GM23248 (cell line): ENCODE results near the gene MED20. TPM values are rescaled to one million over a fixed set of nuclear protein-coding genes. Genes with fewer than 3 reads are reported as not detected.

Experiments used
- DNase-seq: peaks from one replicate; pipeline ENCODE4 v3.0.0-alpha.2; 2015
- H2AFZ ChIP-seq: fragments of 200-600 bp; sonication (generic); 2 replicates; pipeline ENCODE4 v1.6.1; 2016; ENCODE audit warnings: antibody characterized with exemption
- H3F3A ChIP-seq: fragments of 200-600 bp; sonication (generic); 2 replicates; pipeline ENCODE4 v1.6.1; 2016; ENCODE audit warnings: mild to moderate bottlenecking, antibody characterized with exemption, mixed run types; ENCODE audit not compliant: insufficient read depth
- H3K27ac ChIP-seq: fragments of 200-600 bp; sonication (generic); 2 replicates; pipeline ENCODE4 v1.5.1; 2016; ENCODE audit warnings: mild to moderate bottlenecking
- H3K27me3 ChIP-seq: fragments of 200-600 bp; sonication (generic); replicated peaks from 2 replicates; pipeline ENCODE4 v1.6.1; 2016; ENCODE audit warnings: mild to moderate bottlenecking; ENCODE audit not compliant: insufficient read depth
- H3K36me3 ChIP-seq: fragments of 200-600 bp; sonication (generic); 2 replicates; pipeline ENCODE4 v1.6.1; 2016; ENCODE audit warnings: low read depth, mild to moderate bottlenecking
- H3K4me1 ChIP-seq: fragments of 200-600 bp; sonication (generic); 2 replicates; pipeline ENCODE4 v1.6.1; 2016; ENCODE audit warnings: mild to moderate bottlenecking; ENCODE audit not compliant: insufficient read depth
- H3K4me2 ChIP-seq: fragments of 200-600 bp; sonication (generic); one replicate; pipeline ENCODE4 v1.6.1; 2016; ENCODE audit warnings: mild to moderate bottlenecking; ENCODE audit not compliant: unreplicated experiment
- H3K4me3 ChIP-seq: fragments of 200-600 bp; sonication (generic); 2 replicates; pipeline ENCODE4 v1.5.1; 2016; ENCODE audit warnings: mild to moderate bottlenecking
- H3K79me2 ChIP-seq: fragments of 200-600 bp; sonication (generic); 2 replicates; pipeline ENCODE4 v1.6.1; 2016; ENCODE audit warnings: mild to moderate bottlenecking; ENCODE audit not compliant: insufficient read depth
- H3K9ac ChIP-seq: fragments of 200-600 bp; sonication (generic); 2 replicates; pipeline ENCODE4 v1.6.1; 2016; ENCODE audit warnings: mild to moderate bottlenecking
- H3K9me2 ChIP-seq: fragments of 200-600 bp; sonication (generic); 2 replicates; pipeline ENCODE4 v1.6.1; 2016; ENCODE audit warnings: mixed run types, mild to moderate bottlenecking, moderate library complexity; ENCODE audit not compliant: insufficient read depth
- H3K9me3 ChIP-seq: fragments of 200-600 bp; sonication (generic); one replicate; pipeline ENCODE4 v1.6.1; 2017; ENCODE audit warnings: low read depth
- H4K20me1 ChIP-seq: fragments of 200-600 bp; sonication (generic); 2 replicates; pipeline ENCODE4 v1.6.0; 2016; ENCODE audit not compliant: insufficient read depth
- EZH2 ChIP-seq: fragments of 200-600 bp; sonication (generic); IDR thresholded peaks from 2 replicates; pipeline ENCODE4 v1.6.1; 2018; ENCODE audit warnings: antibody characterized with exemption, mild to moderate bottlenecking; ENCODE audit not compliant: insufficient read depth, poor library complexity, severe bottlenecking
- EZH2phosphoT487 ChIP-seq: fragments of 200-600 bp; sonication (generic); IDR thresholded peaks from 2 replicates; pipeline ENCODE4 v1.6.1; 2018; ENCODE audit warnings: antibody characterized with exemption, moderate library complexity, mild to moderate bottlenecking, low read depth; ENCODE audit not compliant: insufficient read depth
- WGBS, 2 experiments: methylation state at CpG; one replicate each; pipeline ENCODE4 v1.1.6; 2015 to 2017; ENCODE audit warnings: low lambda C conversion rate in 2 of 2, low coverage in 1 of 2; ENCODE audit errors: missing lambda C conversion rate in 2 of 2; 5-methylcytosine and 5-hydroxymethylcytosine counted together
- in situ Hi-C: fragments of 300-500 bp; cut with MboI; formaldehyde crosslinking; loops from 2 replicates; pipeline ENCODE4 v1.15.0; 2020
- polyA plus RNA-seq: library from polyadenylated mRNA; unstranded; fragments of >200 nt; fragmentation: Nextera tagmentation; extraction: Ambion mirVana; gene quantifications from 2 replicates; pipeline ENCODE4 v1.2.1, GENCODE V29; 2016
- total RNA-seq: library from RNA; depleted of rRNA; stranded (reverse); fragments of >200 nt; shearing (Covaris generic); gene quantifications from 2 replicates; pipeline ENCODE4 v1.2.3, GENCODE V29; 2014

The MED20 gene
- total and polyA plus RNA-seq, 2 experiments from 2014 or later: 24.2 to 30.6 TPM

- H3K27me3 ChIP-seq: no peaks in the 10 kb centered on the region
- no peak for DNase-seq
- H3K79me2 ChIP-seq: peaks cover 59% of the 10 kb centered on the region
- H3F3A ChIP-seq: peaks cover 60% of the 10 kb centered on the region
- H3K9ac ChIP-seq: no peak overlapping the region
- TF ChIP-seq EZH2phosphoT487 (no peak), EZH2 (no peak)
- no peaks in the 10 kb centered on the region for H3K9me3 ChIP-seq
- peaks cover 44% of the 10 kb centered on the region for H3K4me1 ChIP-seq
- 90% methylated on average over 4 of the region's 4 CpGs for WGBS, 2 experiments
- H2AFZ ChIP-seq: no peak overlapping the region
- H3K27ac ChIP-seq: no peak overlapping the region
- H3K36me3 ChIP-seq: peaks cover 21% of the 10 kb centered on the region
- H3K4me2 ChIP-seq: peak overlapping the region; percentile 11
- H4K20me1 ChIP-seq: no peaks in the 10 kb centered on the region
- no peak overlapping the region for H3K4me3 ChIP-seq
- in situ Hi-C loops: loop anchor here (5.0 kb wide), 1 partner anchor 91 kb away; no protein-coding TSS in a partner anchor
- no peaks in the 10 kb centered on the region for H3K9me2 ChIP-seq
Measured at GRCh38 chr6:41937861-41938574, 17.1 kb upstream of the MED20 start.

- peaks cover 55% of the 10 kb centered on the region for H3F3A ChIP-seq
- H3K9ac ChIP-seq: no peak overlapping the region
- H3K4me2 ChIP-seq: no peak overlapping the region
- H3K27me3 ChIP-seq: no peaks in the 10 kb centered on the region
- 59 to 71% methylated on average over 2 of the region's 2 CpGs for WGBS, 2 experiments
- peaks cover 59% of the 10 kb centered on the region for H3K79me2 ChIP-seq
- in situ Hi-C loops: loop anchor here (5.0 kb wide), 1 partner anchor 90 kb away; no protein-coding TSS in a partner anchor
- no peak overlapping the region for H2AFZ ChIP-seq
- H3K4me1 ChIP-seq: peaks cover 41% of the 10 kb centered on the region
- no peak overlapping the region for H3K27ac ChIP-seq
- no peaks in the 10 kb centered on the region for H4K20me1 ChIP-seq
- no peak for TF ChIP-seq EZH2
- TF ChIP-seq EZH2phosphoT487: no peak
- no peak for DNase-seq
- H3K36me3 ChIP-seq: peaks cover 27% of the 10 kb centered on the region
- H3K4me3 ChIP-seq: no peak overlapping the region
- no peaks in the 10 kb centered on the region for H3K9me3 ChIP-seq
- no peaks in the 10 kb centered on the region for H3K9me2 ChIP-seq
Measured at GRCh38 chr6:41937472-41937860, 16.5 kb upstream of the MED20 start.

GRCh38 chr6:41936073-41936837 lies 15.3 kb upstream of the MED20 start:
- Histone ChIP-seq H3K4me3 (no peak overlapping the region), H3K27ac (peak overlapping the region; percentile 60), H3K9ac (peak overlapping the region; percentile 53), H3K4me1 (peaks cover 37% of the 10 kb centered on the region), H2AFZ (no peak overlapping the region), H3K36me3 (peaks cover 37% of the 10 kb centered on the region), H4K20me1 (no peaks in the 10 kb centered on the region), H3K4me2 (no peak overlapping the region), H3K79me2 (peaks cover 58% of the 10 kb centered on the region), H3K27me3 (no peaks in the 10 kb centered on the region), H3K9me2 (no peaks in the 10 kb centered on the region), H3K9me3 (no peaks in the 10 kb centered on the region), H3F3A (peaks cover 50% of the 10 kb centered on the region)
- in situ Hi-C loops: loop anchor here (5.0 kb wide), 1 partner anchor 89 kb away; no protein-coding TSS in a partner anchor
- WGBS, 2 experiments: 27 to 29% methylated on average over 10 of the region's 10 CpGs
- TF ChIP-seq EZH2phosphoT487: no peak
- no peak for TF ChIP-seq EZH2
- peak; percentile 94 for DNase-seq

GRCh38 chr6:41935685-41936072 lies 14.7 kb upstream of the MED20 start:
- no peaks in the 10 kb centered on the region for H4K20me1 ChIP-seq
- TF ChIP-seq EZH2phosphoT487 (no peak), EZH2 (no peak)
- no peak overlapping the region for H3K4me2 ChIP-seq
- no peaks in the 10 kb centered on the region for H3K9me2 ChIP-seq
- H2AFZ ChIP-seq: no peak overlapping the region
- H3K79me2 ChIP-seq: peaks cover 52% of the 10 kb centered on the region
- peaks cover 50% of the 10 kb centered on the region for H3F3A ChIP-seq
- H3K4me1 ChIP-seq: peaks cover 37% of the 10 kb centered on the region
- H3K4me3 ChIP-seq: no peak overlapping the region
- 75 to 89% methylated on average over 6 to 8 of the region's 8 CpGs for WGBS, 2 experiments
- peak overlapping the region; percentile 53 for H3K9ac ChIP-seq
- in situ Hi-C loops: loop anchor here (5.0 kb wide), 1 partner anchor 88 kb away; no protein-coding TSS in a partner anchor
- H3K9me3 ChIP-seq: no peaks in the 10 kb centered on the region
- H3K27me3 ChIP-seq: no peaks in the 10 kb centered on the region
- peak overlapping the region; percentile 60 for H3K27ac ChIP-seq
- no peak for DNase-seq
- H3K36me3 ChIP-seq: peaks cover 39% of the 10 kb centered on the region
